HL-60 (cell line): Measurements from ENCODE around the gene PLPPR1.

ENCODE experiments used
- DNase-seq, 2 experiments: peaks; one replicate each; pipeline ENCODE4 v3.0.0-alpha.2; 2010 to 2020; ENCODE audit warnings: low read depth in 1 of 2, low spot score in 1 of 2
- H3K27ac ChIP-seq: fragments of 250-450 bp; sonication (Bioruptor Pico); replicated peaks from 2 replicates; pipeline ENCODE4 v1.5.1; 2020; ENCODE audit warnings: mild to moderate bottlenecking, moderate library complexity
- H3K27me3 ChIP-seq: fragments of 250-450 bp; sonication (Bioruptor Pico); 2 replicates; pipeline ENCODE4 v1.5.1; 2021; ENCODE audit warnings: mild to moderate bottlenecking, moderate library complexity; ENCODE audit not compliant: insufficient read depth, poor library complexity, severe bottlenecking
- H3K4me3 ChIP-seq: replicated peaks from 2 replicates; pipeline ENCODE4 v1.5.1; 2011; ENCODE audit warnings: mild to moderate bottlenecking, control low read depth, low read length; ENCODE audit not compliant: insufficient read depth
- GABPA ChIP-seq: IDR thresholded peaks from 2 replicates; pipeline ENCODE4 v1.6.1; 2012; ENCODE audit warnings: low read depth
- POLR2AphosphoS5 ChIP-seq: IDR thresholded peaks from 2 replicates; pipeline ENCODE4 v1.6.1; 2012; ENCODE audit warnings: low read depth
- SPI1 ChIP-seq: IDR thresholded peaks from 2 replicates; pipeline ENCODE4 v1.6.1; 2012; ENCODE audit warnings: low read depth, mild to moderate bottlenecking, borderline replicate concordance
- TF ChIP-seq, protein P1 (sequence below): IDR thresholded peaks from 2 replicates; pipeline ENCODE4 v1.6.1; 2012; ENCODE audit warnings: low read depth; ENCODE audit not compliant: insufficient replicate concordance
- TF ChIP-seq, protein P2 (sequence below): IDR thresholded peaks from one replicate; pipeline ENCODE4 v1.5.1; 2011; ENCODE audit warnings: low read length, control low read depth, inconsistent platforms; ENCODE audit not compliant: insufficient read depth

Gene PLPPR1

DNA sequence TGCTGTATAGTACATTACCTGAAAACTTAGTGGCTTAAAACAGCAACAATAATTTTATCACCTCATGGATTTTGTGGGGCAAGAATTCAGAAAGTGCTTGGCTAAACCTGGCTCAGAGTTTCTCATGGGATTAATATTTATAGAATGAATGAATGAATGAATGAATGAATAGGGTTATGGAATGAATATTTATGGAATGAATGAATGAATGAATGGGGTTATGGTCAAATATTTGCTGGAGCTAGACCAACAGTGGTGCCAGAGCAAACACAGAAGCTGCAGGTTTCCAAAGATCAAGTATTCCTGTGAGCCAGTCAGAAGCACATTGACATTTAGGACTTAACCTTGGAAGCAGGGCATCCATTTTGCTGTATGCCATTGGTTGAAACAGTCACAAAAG, 35.7 kb downstream of the PLPPR1 start:
- DNase-seq = no peak
- H3K4me3 ChIP-seq = no peak overlapping the region
- TF ChIP-seq, protein P1, sequence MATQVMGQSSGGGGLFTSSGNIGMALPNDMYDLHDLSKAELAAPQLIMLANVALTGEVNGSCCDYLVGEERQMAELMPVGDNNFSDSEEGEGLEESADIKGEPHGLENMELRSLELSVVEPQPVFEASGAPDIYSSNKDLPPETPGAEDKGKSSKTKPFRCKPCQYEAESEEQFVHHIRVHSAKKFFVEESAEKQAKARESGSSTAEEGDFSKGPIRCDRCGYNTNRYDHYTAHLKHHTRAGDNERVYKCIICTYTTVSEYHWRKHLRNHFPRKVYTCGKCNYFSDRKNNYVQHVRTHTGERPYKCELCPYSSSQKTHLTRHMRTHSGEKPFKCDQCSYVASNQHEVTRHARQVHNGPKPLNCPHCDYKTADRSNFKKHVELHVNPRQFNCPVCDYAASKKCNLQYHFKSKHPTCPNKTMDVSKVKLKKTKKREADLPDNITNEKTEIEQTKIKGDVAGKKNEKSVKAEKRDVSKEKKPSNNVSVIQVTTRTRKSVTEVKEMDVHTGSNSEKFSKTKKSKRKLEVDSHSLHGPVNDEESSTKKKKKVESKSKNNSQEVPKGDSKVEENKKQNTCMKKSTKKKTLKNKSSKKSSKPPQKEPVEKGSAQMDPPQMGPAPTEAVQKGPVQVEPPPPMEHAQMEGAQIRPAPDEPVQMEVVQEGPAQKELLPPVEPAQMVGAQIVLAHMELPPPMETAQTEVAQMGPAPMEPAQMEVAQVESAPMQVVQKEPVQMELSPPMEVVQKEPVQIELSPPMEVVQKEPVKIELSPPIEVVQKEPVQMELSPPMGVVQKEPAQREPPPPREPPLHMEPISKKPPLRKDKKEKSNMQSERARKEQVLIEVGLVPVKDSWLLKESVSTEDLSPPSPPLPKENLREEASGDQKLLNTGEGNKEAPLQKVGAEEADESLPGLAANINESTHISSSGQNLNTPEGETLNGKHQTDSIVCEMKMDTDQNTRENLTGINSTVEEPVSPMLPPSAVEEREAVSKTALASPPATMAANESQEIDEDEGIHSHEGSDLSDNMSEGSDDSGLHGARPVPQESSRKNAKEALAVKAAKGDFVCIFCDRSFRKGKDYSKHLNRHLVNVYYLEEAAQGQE = no peak
- TF ChIP-seq GABPA (no peak), POLR2AphosphoS5 (no peak), SPI1 (no peak)
- TF ChIP-seq, protein P2, sequence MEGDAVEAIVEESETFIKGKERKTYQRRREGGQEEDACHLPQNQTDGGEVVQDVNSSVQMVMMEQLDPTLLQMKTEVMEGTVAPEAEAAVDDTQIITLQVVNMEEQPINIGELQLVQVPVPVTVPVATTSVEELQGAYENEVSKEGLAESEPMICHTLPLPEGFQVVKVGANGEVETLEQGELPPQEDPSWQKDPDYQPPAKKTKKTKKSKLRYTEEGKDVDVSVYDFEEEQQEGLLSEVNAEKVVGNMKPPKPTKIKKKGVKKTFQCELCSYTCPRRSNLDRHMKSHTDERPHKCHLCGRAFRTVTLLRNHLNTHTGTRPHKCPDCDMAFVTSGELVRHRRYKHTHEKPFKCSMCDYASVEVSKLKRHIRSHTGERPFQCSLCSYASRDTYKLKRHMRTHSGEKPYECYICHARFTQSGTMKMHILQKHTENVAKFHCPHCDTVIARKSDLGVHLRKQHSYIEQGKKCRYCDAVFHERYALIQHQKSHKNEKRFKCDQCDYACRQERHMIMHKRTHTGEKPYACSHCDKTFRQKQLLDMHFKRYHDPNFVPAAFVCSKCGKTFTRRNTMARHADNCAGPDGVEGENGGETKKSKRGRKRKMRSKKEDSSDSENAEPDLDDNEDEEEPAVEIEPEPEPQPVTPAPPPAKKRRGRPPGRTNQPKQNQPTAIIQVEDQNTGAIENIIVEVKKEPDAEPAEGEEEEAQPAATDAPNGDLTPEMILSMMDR = no peak

GRCh38 chr9:101065930-101066329, 37.4 kb downstream of the PLPPR1 start:
- no peak for DNase-seq
- Histone ChIP-seq H3K4me3 (no peak overlapping the region), H3K27ac (no peak overlapping the region), H3K27me3 (no peaks in the 10 kb centered on the region)
- TF ChIP-seq GABPA (no peak), POLR2AphosphoS5 (no peak), SPI1 (no peak)
- TF ChIP-seq, protein P1 = no peak
- TF ChIP-seq, protein P2 = no peak

More for the DNA sequence above, 35.7 kb downstream of the PLPPR1 start:
- no peaks in the 10 kb centered on the region for H3K27me3 ChIP-seq
- H3K27ac ChIP-seq = no peak overlapping the region

GRCh38 chr9:101068696-101069095, 40.2 kb downstream of the PLPPR1 start:
- no peaks in the 10 kb centered on the region for H3K27me3 ChIP-seq
- no peak overlapping the region for H3K4me3 ChIP-seq
- no peak for DNase-seq
- TF ChIP-seq, protein P2 = no peak
- TF ChIP-seq SPI1 = no peak
- no peak overlapping the region for H3K27ac ChIP-seq

DNA sequence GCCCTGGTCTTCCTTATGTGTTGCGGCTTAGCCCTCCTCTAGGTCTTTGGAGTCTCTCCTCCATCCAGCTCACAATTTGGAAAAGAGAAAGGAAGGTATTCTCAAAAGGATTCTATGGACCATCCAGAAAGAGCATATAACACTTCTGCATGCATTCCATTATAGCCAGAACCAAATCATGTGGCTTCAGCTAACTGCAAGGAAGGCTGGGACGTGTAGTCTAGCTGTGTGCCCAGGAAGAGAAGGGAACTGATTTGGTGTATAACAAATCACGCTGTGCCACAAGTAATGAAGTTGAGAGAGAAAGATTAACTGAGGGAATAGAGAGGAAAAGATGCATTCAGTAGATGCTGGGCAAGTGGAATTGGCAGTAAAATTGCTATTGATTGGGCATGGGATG, 43.7 kb downstream of the PLPPR1 start:
- no peak overlapping the region for H3K27ac ChIP-seq
- H3K27me3 ChIP-seq = no peaks in the 10 kb centered on the region
- no peak overlapping the region for H3K4me3 ChIP-seq
- DNase-seq = no peak
- TF ChIP-seq, protein P2 = no peak
- TF ChIP-seq SPI1 (no peak), GABPA (no peak), POLR2AphosphoS5 (no peak)
- TF ChIP-seq, protein P1 = no peak
